ENCODE measurements around the gene SSPN. TPM values are rescaled to one million over a fixed set of nuclear protein-coding genes. Genes with fewer than 3 reads are reported as not detected.

The SSPN gene
- total RNA-seq, 1 donor from 2014 or later: 0.84 TPM

GRCh38 chr12:26188127-26188526 lies 7.2 kb upstream of the SSPN start:
- Histone ChIP-seq H3K4me3 (no peak overlapping the region), H3K27me3 (peaks cover 7% of the 10 kb centered on the region), H3K4me1 (no peaks in the 10 kb centered on the region), H3K27ac (no peak overlapping the region), H2AFZ (replicated peaks) (no peak overlapping the region), H3K36me3 (no peaks in the 10 kb centered on the region), H3K79me2 (ENCODE audit: low read depth) (no peaks in the 10 kb centered on the region), H3K9ac (no peak overlapping the region), H3K4me2 (no peak overlapping the region), H3K9me3 (ENCODE audit: low read depth) (no peaks in the 10 kb centered on the region), H3F3A (ENCODE audit: low read depth) (no peaks in the 10 kb centered on the region), H4K20me1 (ENCODE audit: low read depth) (no peaks in the 10 kb centered on the region)
- Mint-ChIP-seq H3K36me3 (no peaks in the 10 kb centered on the region), H3K27ac (no peak overlapping the region), H3K4me3 (no peak overlapping the region), H3K4me1 (no peaks in the 10 kb centered on the region), H3K27me3 (ENCODE audit: insufficient read depth, low read depth) (no peaks in the 10 kb centered on the region), H3K9me3 (no peaks in the 10 kb centered on the region)
- TF ChIP-seq CTCF (IDR thresholded peaks at IDR 0.05): no peak
- TF ChIP-seq EZH2 (IDR thresholded peaks at IDR 0.05): no peak
- TF ChIP-seq EZH2phosphoT487 (IDR thresholded peaks at IDR 0.05): no peak
- no peak for DNase-seq (ENCODE audit: low spot score)

- H4K20me1 ChIP-seq (ENCODE audit: low read depth): no peaks in the 10 kb centered on the region
- H3K27me3 ChIP-seq: peaks cover 12% of the 10 kb centered on the region
- H3K27ac ChIP-seq: no peak overlapping the region
- no peak overlapping the region for H3K4me3 ChIP-seq
- H3K4me1 ChIP-seq: no peaks in the 10 kb centered on the region
- H2AFZ ChIP-seq (replicated peaks): no peak overlapping the region
- TF ChIP-seq EZH2 (IDR thresholded peaks at IDR 0.05): no peak
- TF ChIP-seq CTCF (IDR thresholded peaks at IDR 0.05): no peak
- TF ChIP-seq EZH2phosphoT487 (IDR thresholded peaks at IDR 0.05): no peak
- no peaks in the 10 kb centered on the region for H3K27me3 Mint-ChIP-seq (ENCODE audit: insufficient read depth, low read depth)
- DNase-seq (ENCODE audit: low spot score): no peak
- H3K36me3 Mint-ChIP-seq: no peaks in the 10 kb centered on the region
- H3K27ac Mint-ChIP-seq: no peak overlapping the region
- no peaks in the 10 kb centered on the region for H3K4me1 Mint-ChIP-seq
- no peak overlapping the region for H3K4me2 ChIP-seq
- no peaks in the 10 kb centered on the region for H3K79me2 ChIP-seq (ENCODE audit: low read depth)
- H3K36me3 ChIP-seq: no peaks in the 10 kb centered on the region
- no peaks in the 10 kb centered on the region for H3K9me3 Mint-ChIP-seq
- H3K9ac ChIP-seq: no peak overlapping the region
- no peaks in the 10 kb centered on the region for H3F3A ChIP-seq (ENCODE audit: low read depth)
- no peaks in the 10 kb centered on the region for H3K9me3 ChIP-seq (ENCODE audit: low read depth)
- no peak overlapping the region for H3K4me3 Mint-ChIP-seq
These were observed 6.7 kb upstream of the SSPN start for GRCh38 chr12:26188641-26189040.

- no peak overlapping the region for H3K27ac ChIP-seq
- peaks cover 5% of the 10 kb centered on the region for H3K4me1 ChIP-seq
- H3K79me2 ChIP-seq (ENCODE audit: low read depth): no peaks in the 10 kb centered on the region
- Mint-ChIP-seq H3K4me3 (no peak overlapping the region), H3K4me1 (peaks cover 11% of the 10 kb centered on the region), H3K27me3 (ENCODE audit: insufficient read depth, low read depth) (no peaks in the 10 kb centered on the region), H3K36me3 (no peaks in the 10 kb centered on the region), H3K27ac (no peak overlapping the region), H3K9me3 (no peaks in the 10 kb centered on the region)
- H3K27me3 ChIP-seq: peaks cover 47% of the 10 kb centered on the region
- H3F3A ChIP-seq (ENCODE audit: low read depth): no peaks in the 10 kb centered on the region
- no peaks in the 10 kb centered on the region for H3K36me3 ChIP-seq
- H3K9ac ChIP-seq: no peak overlapping the region
- no peak overlapping the region for H3K4me3 ChIP-seq
- no peak for TF ChIP-seq CTCF (IDR thresholded peaks at IDR 0.05)
- no peak for TF ChIP-seq EZH2phosphoT487 (IDR thresholded peaks at IDR 0.05)
- no peak for TF ChIP-seq EZH2 (IDR thresholded peaks at IDR 0.05)
- no peak overlapping the region for H3K4me2 ChIP-seq
- no peaks in the 10 kb centered on the region for H3K9me3 ChIP-seq (ENCODE audit: low read depth)
- no peak overlapping the region for H2AFZ ChIP-seq (replicated peaks)
- no peak for DNase-seq (ENCODE audit: low spot score)
- no peaks in the 10 kb centered on the region for H4K20me1 ChIP-seq (ENCODE audit: low read depth)
These were observed 3.2 kb upstream of the SSPN start for GRCh38 chr12:26192142-26192541.
